Measurements from ENCODE around the gene SLC23A3. TPM values are rescaled to one million over a fixed set of nuclear protein-coding genes. Genes with fewer than 3 reads are reported as not detected.

SLC23A3 gene
- total RNA-seq, 2 experiments from 2014 or later: 1.1 to 1.6 TPM

- Mint-ChIP-seq H3K36me3 (ENCODE audit: low read depth) (peaks cover 37% of the 10 kb centered on the region), H3K27ac (peak overlapping the region; percentile 14), H3K4me3 (no peak overlapping the region), H3K4me1 (ENCODE audit: low read depth) (peaks cover 45% of the 10 kb centered on the region), H3K27me3 (no peaks in the 10 kb centered on the region), H3K9me3 (no peaks in the 10 kb centered on the region)
- ChIA-PET POLR2A (interaction anchor here (0.7 to 3.2 kb wide), 4 partner anchors 9 to 26 kb away, joined by 3 to 17 read pairs (median 4); partner anchors contain the start of gene ZFAND2B), CTCF (interaction anchor here (0.7 to 1.8 kb wide), 8 partner anchors 12 to 125 kb away, joined by 3 to 9 read pairs (median 3); partner anchors contain the start of gene ZFAND2B)
- intact Hi-C loops (cut with micrococcal nuclease): no loop called here
- DNase-seq: no peak
- no peak for ATAC-seq
- TF ChIP-seq, protein P1, sequence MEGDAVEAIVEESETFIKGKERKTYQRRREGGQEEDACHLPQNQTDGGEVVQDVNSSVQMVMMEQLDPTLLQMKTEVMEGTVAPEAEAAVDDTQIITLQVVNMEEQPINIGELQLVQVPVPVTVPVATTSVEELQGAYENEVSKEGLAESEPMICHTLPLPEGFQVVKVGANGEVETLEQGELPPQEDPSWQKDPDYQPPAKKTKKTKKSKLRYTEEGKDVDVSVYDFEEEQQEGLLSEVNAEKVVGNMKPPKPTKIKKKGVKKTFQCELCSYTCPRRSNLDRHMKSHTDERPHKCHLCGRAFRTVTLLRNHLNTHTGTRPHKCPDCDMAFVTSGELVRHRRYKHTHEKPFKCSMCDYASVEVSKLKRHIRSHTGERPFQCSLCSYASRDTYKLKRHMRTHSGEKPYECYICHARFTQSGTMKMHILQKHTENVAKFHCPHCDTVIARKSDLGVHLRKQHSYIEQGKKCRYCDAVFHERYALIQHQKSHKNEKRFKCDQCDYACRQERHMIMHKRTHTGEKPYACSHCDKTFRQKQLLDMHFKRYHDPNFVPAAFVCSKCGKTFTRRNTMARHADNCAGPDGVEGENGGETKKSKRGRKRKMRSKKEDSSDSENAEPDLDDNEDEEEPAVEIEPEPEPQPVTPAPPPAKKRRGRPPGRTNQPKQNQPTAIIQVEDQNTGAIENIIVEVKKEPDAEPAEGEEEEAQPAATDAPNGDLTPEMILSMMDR (IDR thresholded peaks at IDR 0.05): no peak
Measured at GRCh38 chr2:219183151-219183772, 13.4 kb upstream of the SLC23A3 start.

GRCh38 chr2:219182331-219183150, 12.7 kb upstream of the SLC23A3 start:
- peaks cover 44% of the 10 kb centered on the region for H3K4me1 Mint-ChIP-seq (ENCODE audit: low read depth)
- H3K4me3 Mint-ChIP-seq: no peak overlapping the region
- TF ChIP-seq, protein P1 (IDR thresholded peaks at IDR 0.05): no peak
- DNase-seq (peak; percentile 56), ATAC-seq (no peak)
- H3K27me3 Mint-ChIP-seq: no peaks in the 10 kb centered on the region
- peaks cover 38% of the 10 kb centered on the region for H3K36me3 Mint-ChIP-seq (ENCODE audit: low read depth)
- intact Hi-C loops (cut with micrococcal nuclease): no loop called here
- H3K9me3 Mint-ChIP-seq: no peaks in the 10 kb centered on the region
- ChIA-PET CTCF (interaction anchor here (0.7 to 2.3 kb wide), 11 partner anchors 11 to 124 kb away, joined by 3 to 10 read pairs (median 3); partner anchors contain the start of gene ZFAND2B), POLR2A (interaction anchor here (0.8 to 3.2 kb wide), 8 partner anchors 8 to 37 kb away, joined by 3 to 26 read pairs (median 4); partner anchors contain the start of genes ABCB6 and ZFAND2B)
- H3K27ac Mint-ChIP-seq: peak overlapping the region; percentile 83

GRCh38 chr2:219181531-219181930, 11.7 kb upstream of the SLC23A3 start:
- POLR2A ChIA-PET: interaction anchor here (0.8 to 3.2 kb wide), 8 partner anchors 10 to 38 kb away, joined by 3 to 26 read pairs (median 4); partner anchors contain the start of genes ABCB6 and ZFAND2B
- CTCF ChIA-PET: interaction anchor here (1.2 to 2.3 kb wide), 5 partner anchors 10 to 114 kb away, joined by 3 to 10 read pairs (median 5); partner anchors contain the start of gene ZFAND2B

GRCh38 chr2:219180961-219181360, 11.1 kb upstream of the SLC23A3 start:
- no peak overlapping the region for H3K4me3 Mint-ChIP-seq
- peak overlapping the region; percentile 83 for H3K27ac Mint-ChIP-seq
- peaks cover 31% of the 10 kb centered on the region for H3K36me3 Mint-ChIP-seq (ENCODE audit: low read depth)
- ChIA-PET POLR2A (interaction anchor here (0.8 to 3.2 kb wide), 8 partner anchors 9 to 38 kb away, joined by 3 to 26 read pairs (median 4); partner anchors contain the start of genes ABCB6 and ZFAND2B), CTCF (interaction anchor here (1.3 to 2.3 kb wide), 6 partner anchors 10 to 151 kb away, joined by 3 to 10 read pairs (median 5); partner anchors contain the start of gene NHEJ1)
- intact Hi-C loops (cut with micrococcal nuclease): no loop called here
- peaks cover 32% of the 10 kb centered on the region for H3K4me1 Mint-ChIP-seq (ENCODE audit: low read depth)
- DNase-seq (no peak), ATAC-seq (no peak)
- H3K9me3 Mint-ChIP-seq: no peaks in the 10 kb centered on the region
- TF ChIP-seq, protein P1 (IDR thresholded peaks at IDR 0.05): no peak
- no peaks in the 10 kb centered on the region for H3K27me3 Mint-ChIP-seq

More at GRCh38 chr2:219181531-219181930, 11.7 kb upstream of the SLC23A3 start:
- DNase-seq (no peak), ATAC-seq (no peak)
- no peaks in the 10 kb centered on the region for H3K27me3 Mint-ChIP-seq
- peaks cover 35% of the 10 kb centered on the region for H3K36me3 Mint-ChIP-seq (ENCODE audit: low read depth)
- H3K27ac Mint-ChIP-seq: peak overlapping the region; percentile 83
- TF ChIP-seq, protein P1 (IDR thresholded peaks at IDR 0.05): no peak
- peaks cover 36% of the 10 kb centered on the region for H3K4me1 Mint-ChIP-seq (ENCODE audit: low read depth)
- H3K4me3 Mint-ChIP-seq: no peak overlapping the region
- H3K9me3 Mint-ChIP-seq: no peaks in the 10 kb centered on the region
- intact Hi-C loops (cut with micrococcal nuclease): no loop called here
